Cardiac muscle cell (in vitro differentiated cells and primary cell): Measurements from ENCODE around the gene TSPAN13. TPM values are rescaled to one million over a fixed set of nuclear protein-coding genes. Genes with fewer than 3 reads are reported as not detected.
A peak's percentile ranks its signal among the peaks of the same experiment; 100 is the strongest.

Experiments used
- DNase-seq, 2 donors: peaks; one replicate each; pipeline versions ENCODE4 v3.0.0 to v3.0.0-alpha.2; 2010 to 2017; ENCODE audit warnings: low read depth in 1 of 2, low spot score in 1 of 2
- H3K27ac ChIP-seq: fragments of 200-600 bp; sonication (generic); 2 replicates; pipeline ENCODE4 v1.5.1; 2016
- H3K27me3 ChIP-seq: fragments of 200-600 bp; sonication (generic); 2 replicates; pipeline ENCODE4 v1.6.0; 2016; ENCODE audit warnings: control low read depth
- H3K36me3 ChIP-seq: fragments of 200-600 bp; sonication (generic); 2 replicates; pipeline ENCODE4 v1.5.1; 2016; ENCODE audit warnings: control low read depth
- H3K4me1 ChIP-seq: fragments of 200-600 bp; sonication (generic); 2 replicates; pipeline ENCODE4 v1.8.1; 2017; ENCODE audit warnings: low read depth, mild to moderate bottlenecking, mixed run types
- H3K4me3 ChIP-seq: fragments of 200-600 bp; sonication (generic); 2 replicates; pipeline ENCODE4 v1.5.1; 2016; ENCODE audit warnings: mild to moderate bottlenecking
- H3K9me3 ChIP-seq: fragments of 200-600 bp; sonication (generic); 2 replicates; pipeline ENCODE4 v1.5.1; 2017; ENCODE audit warnings: low read depth, mild to moderate bottlenecking, control low read depth
- polyA plus RNA-seq: library from polyadenylated mRNA; unstranded; fragments of >200 nt; fragmentation: Nextera tagmentation; extraction: Ambion mirVana; gene quantifications from 2 replicates; pipeline ENCODE4 v1.2.1, GENCODE V29; 2016
- total RNA-seq: library from RNA; depleted of rRNA; stranded (reverse); fragments of >200 nt; gene quantifications from 2 replicates; pipeline ENCODE4 v1.2.3, GENCODE V29; 2016
- TF ChIP-seq, protein P1 (sequence below): IDR thresholded peaks from 2 replicates; pipeline ENCODE4 v1.5.1; 2012; ENCODE audit warnings: low read depth, mild to moderate bottlenecking, low read length

The TSPAN13 gene
- total and polyA plus RNA-seq, 2 experiments from 2014 or later: 34.2 to 152 TPM

DNA sequence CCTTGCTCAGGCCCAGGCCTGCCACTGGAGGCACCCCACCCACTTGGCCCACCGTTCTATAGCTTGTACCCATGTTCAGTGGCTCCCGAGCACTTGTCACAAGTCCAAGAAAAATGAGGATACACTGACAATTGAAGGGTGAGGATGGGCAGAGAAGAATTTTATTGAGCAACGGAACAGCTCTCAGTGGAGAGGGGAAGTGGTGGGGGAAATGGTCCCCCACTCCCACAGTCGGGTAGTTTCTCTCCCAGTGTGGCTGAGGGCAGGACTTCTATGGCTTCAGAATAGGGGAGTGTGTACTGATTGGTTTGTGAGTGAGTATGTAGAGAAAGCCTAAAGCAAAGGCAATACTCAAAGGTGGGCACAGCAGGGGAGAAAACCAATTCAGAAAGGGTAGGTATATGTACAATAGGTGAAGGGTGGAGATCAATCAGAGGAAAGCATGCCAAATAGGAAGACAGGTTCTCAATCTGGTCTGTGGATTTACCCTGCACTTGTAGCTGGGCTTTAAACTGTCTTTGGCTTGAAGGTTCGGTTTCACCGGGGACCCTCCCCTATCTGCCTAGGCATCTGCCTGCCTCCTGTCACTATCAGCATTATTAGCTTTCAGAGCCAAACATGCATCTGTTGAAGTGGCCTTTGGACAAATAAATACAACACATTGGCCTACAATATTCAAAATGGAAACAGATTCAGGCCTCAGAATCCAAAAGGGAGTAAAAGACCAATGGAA is 8.9 kb upstream of the TSPAN13 start:
- Histone ChIP-seq H3K4me3 (no peak overlapping the region), H3K27ac (no peak overlapping the region), H3K9me3 (no peaks in the 10 kb centered on the region), H3K4me1 (peaks cover 24% of the 10 kb centered on the region), H3K27me3 (no peaks in the 10 kb centered on the region), H3K36me3 (no peaks in the 10 kb centered on the region)
- TF ChIP-seq, protein P1, sequence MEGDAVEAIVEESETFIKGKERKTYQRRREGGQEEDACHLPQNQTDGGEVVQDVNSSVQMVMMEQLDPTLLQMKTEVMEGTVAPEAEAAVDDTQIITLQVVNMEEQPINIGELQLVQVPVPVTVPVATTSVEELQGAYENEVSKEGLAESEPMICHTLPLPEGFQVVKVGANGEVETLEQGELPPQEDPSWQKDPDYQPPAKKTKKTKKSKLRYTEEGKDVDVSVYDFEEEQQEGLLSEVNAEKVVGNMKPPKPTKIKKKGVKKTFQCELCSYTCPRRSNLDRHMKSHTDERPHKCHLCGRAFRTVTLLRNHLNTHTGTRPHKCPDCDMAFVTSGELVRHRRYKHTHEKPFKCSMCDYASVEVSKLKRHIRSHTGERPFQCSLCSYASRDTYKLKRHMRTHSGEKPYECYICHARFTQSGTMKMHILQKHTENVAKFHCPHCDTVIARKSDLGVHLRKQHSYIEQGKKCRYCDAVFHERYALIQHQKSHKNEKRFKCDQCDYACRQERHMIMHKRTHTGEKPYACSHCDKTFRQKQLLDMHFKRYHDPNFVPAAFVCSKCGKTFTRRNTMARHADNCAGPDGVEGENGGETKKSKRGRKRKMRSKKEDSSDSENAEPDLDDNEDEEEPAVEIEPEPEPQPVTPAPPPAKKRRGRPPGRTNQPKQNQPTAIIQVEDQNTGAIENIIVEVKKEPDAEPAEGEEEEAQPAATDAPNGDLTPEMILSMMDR: no peak
- DNase-seq: no peak

GRCh38 chr7:16745645-16746044 is 7.9 kb upstream of the TSPAN13 start:
- H3K9me3 ChIP-seq: no peaks in the 10 kb centered on the region
- peaks cover 14% of the 10 kb centered on the region for H3K4me1 ChIP-seq
- H3K27ac ChIP-seq: no peak overlapping the region
- no peaks in the 10 kb centered on the region for H3K27me3 ChIP-seq
- TF ChIP-seq, protein P1: no peak
- H3K36me3 ChIP-seq: no peaks in the 10 kb centered on the region
- DNase-seq: peak in 1 of 2 donors; percentile 28
- no peak overlapping the region for H3K4me3 ChIP-seq

DNA sequence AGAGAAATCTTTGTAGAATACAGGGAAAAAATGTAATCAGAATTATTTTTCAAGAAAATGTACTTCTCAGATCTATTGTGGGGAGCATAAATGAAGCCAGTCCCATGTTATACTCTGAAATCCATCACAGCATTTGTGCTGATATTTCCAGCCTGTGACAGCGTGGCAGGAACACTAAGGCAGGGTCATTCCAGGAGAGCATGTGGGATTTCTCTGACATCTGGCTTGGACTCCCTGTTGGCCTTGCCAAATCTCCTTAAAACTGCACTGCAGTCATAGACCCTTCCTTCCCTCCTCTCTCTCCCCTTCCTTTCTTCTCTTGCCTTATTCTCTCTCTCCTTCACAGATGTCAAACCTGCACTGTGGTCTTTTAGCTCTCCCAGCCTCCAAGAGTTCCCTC is 6.5 kb upstream of the TSPAN13 start:
- Histone ChIP-seq H3K4me1 (peaks cover 6% of the 10 kb centered on the region), H3K27me3 (no peaks in the 10 kb centered on the region), H3K4me3 (no peak overlapping the region), H3K27ac (no peak overlapping the region), H3K36me3 (no peaks in the 10 kb centered on the region), H3K9me3 (no peaks in the 10 kb centered on the region)
- TF ChIP-seq, protein P1: no peak
- peak in 1 of 2 donors; percentile 58 for DNase-seq

DNA sequence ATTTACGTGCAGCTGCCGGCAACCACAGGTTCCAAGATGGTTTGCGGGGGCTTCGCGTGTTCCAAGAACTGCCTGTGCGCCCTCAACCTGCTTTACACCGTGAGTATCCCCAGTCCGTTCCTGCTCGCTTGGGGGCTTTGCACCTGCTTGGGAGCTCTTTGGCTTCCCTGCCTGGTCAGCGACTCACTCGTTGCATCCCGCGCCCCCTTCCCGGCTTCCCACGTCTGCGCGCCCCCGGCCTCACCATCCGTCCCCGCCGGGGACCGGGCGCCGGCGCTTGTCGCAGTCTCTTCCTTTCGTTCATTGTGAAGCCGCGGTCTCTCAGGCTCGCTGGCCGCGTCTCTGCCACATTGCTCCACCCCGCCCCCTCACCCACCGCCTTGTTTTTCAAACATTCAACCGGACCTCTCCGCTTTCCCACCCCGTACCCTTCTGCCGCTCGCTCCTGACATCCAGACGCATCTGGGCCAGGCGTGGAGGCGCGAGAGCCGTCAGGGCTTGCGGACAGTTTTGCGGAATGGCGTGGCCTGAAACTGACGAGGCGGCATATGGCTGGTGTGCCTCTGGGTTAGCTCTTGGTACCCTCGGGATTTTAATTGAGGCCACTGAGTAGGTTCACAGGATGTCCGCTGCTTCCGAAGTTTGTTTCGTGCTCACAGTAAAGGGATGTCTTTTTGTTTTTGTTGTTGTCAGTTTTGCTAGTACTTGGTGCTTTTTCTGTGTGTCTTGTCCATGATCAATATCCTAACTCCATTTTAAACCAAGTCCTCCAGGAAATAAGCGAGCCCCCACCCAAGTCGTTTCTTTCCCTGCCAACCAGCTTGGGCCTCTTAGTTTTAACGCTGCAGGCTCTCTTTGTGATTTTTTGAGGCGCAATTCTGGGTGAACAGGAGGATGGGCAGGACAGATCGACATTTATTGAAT is 639 bp downstream of the TSPAN13 start:
- peak overlapping the region; percentile 72 for H3K27ac ChIP-seq
- H3K4me3 ChIP-seq: peak overlapping the region; percentile 92
- TF ChIP-seq, protein P1: no peak
- DNase-seq: peak; percentile 44 to 81
- H3K4me1 ChIP-seq: peaks cover 18% of the 10 kb centered on the region
- H3K27me3 ChIP-seq: no peaks in the 10 kb centered on the region
- H3K9me3 ChIP-seq: no peaks in the 10 kb centered on the region
- no peaks in the 10 kb centered on the region for H3K36me3 ChIP-seq

GRCh38 chr7:16754856-16755317 is 1.3 kb downstream of the TSPAN13 start:
- Histone ChIP-seq H3K27ac (peak overlapping the region; percentile 72), H3K36me3 (no peaks in the 10 kb centered on the region), H3K9me3 (no peaks in the 10 kb centered on the region), H3K27me3 (no peaks in the 10 kb centered on the region), H3K4me1 (peaks cover 18% of the 10 kb centered on the region), H3K4me3 (peak overlapping the region; percentile 92)
- DNase-seq: no peak
- TF ChIP-seq, protein P1: no peak
